CD14-positive monocyte (primary cell): ENCODE data around the gene HOXD10. TPM values are rescaled to one million over a fixed set of nuclear protein-coding genes. Genes with fewer than 3 reads are reported as not detected.
A peak's percentile ranks its signal among the peaks of the same experiment; 100 is the strongest.

Source experiments
- DNase-seq, 3 donors: peaks; one replicate each; pipeline ENCODE4 v3.0.0-alpha.2; 2011 to 2022
- H2AFZ ChIP-seq: 2 replicates; pipeline ENCODE4 v1.6.0; 2012; ENCODE audit warnings: mild to moderate bottlenecking, low read depth, low read length, inconsistent platforms; ENCODE audit not compliant: insufficient read depth, poor library complexity, severe bottlenecking
- H3K27ac ChIP-seq, 2 donors: 1 replicate in 1 of 2; 2 replicates in 1 of 2; pipeline ENCODE4 v1.5.1; 2012 to 2013; ENCODE audit warnings: low read length in 2 of 2, control low read depth in 1 of 2, inconsistent platforms in 1 of 2, low read depth in 1 of 2, mild to moderate bottlenecking in 1 of 2
- H3K27me3 ChIP-seq, 2 donors: one replicate each; pipeline versions ENCODE4 v1.6.0 to v1.6.1; 2011 to 2013; ENCODE audit warnings: low read length in 2 of 2; ENCODE audit not compliant: control insufficient read depth in 2 of 2, insufficient read depth in 2 of 2
- H3K36me3 ChIP-seq, 2 donors: replicated peaks in 1 of 2; 1 replicate in 1 of 2; 2 replicates in 1 of 2; pipeline versions ENCODE4 v1.5.1 to v1.6.1; 2012 to 2013; ENCODE audit warnings: low read length in 2 of 2, control low read depth in 1 of 2, inconsistent platforms in 1 of 2, mild to moderate bottlenecking in 1 of 2; ENCODE audit not compliant: insufficient read depth in 2 of 2, control insufficient read depth in 1 of 2
- H3K4me1 ChIP-seq, 2 donors: 1 replicate in 1 of 2; 2 replicates in 1 of 2; pipeline versions ENCODE4 v1.5.1 to v1.6.1; 2012 to 2013; ENCODE audit warnings: low read length in 2 of 2, control low read depth in 1 of 2, inconsistent platforms in 1 of 2, mild to moderate bottlenecking in 1 of 2, moderate library complexity in 1 of 2; ENCODE audit not compliant: insufficient read depth in 2 of 2, control insufficient read depth in 1 of 2
- H3K4me2 ChIP-seq: replicated peaks from 2 replicates; pipeline ENCODE3; 2012; ENCODE audit warnings: low read length, moderate library complexity, mild to moderate bottlenecking; ENCODE audit not compliant: poor library complexity, severe bottlenecking; ENCODE audit errors: extremely low read depth
- H3K4me3 ChIP-seq, 3 experiments: fragments of 200-600 bp in 1 of 3; sonication (generic) in 1 of 3; replicated peaks in 1 of 3; 1 replicate in 2 of 3; 2 replicates in 1 of 3; pipeline ENCODE4 v1.5.1; 2011 to 2013; ENCODE audit warnings: low read length in 3 of 3, mild to moderate bottlenecking in 3 of 3, control low read depth in 2 of 3, low read depth in 2 of 3, inconsistent platforms in 1 of 3, moderate library complexity in 1 of 3
- H3K79me2 ChIP-seq: 2 replicates; pipeline ENCODE4 v1.6.0; 2012; ENCODE audit warnings: mild to moderate bottlenecking, control low read depth, inconsistent platforms, low read length, moderate library complexity; ENCODE audit not compliant: insufficient read depth
- H3K9ac ChIP-seq: 2 replicates; pipeline ENCODE4 v1.6.0; 2017; ENCODE audit warnings: low read length, mild to moderate bottlenecking; ENCODE audit not compliant: insufficient read depth, poor library complexity, severe bottlenecking
- H3K9me3 ChIP-seq, 2 donors: replicated peaks in 1 of 2; 1 replicate in 1 of 2; 2 replicates in 1 of 2; pipeline versions ENCODE4 v1.5.1 to v1.6.1; 2012 to 2013; ENCODE audit warnings: low read length in 2 of 2, control low read depth in 1 of 2; ENCODE audit not compliant: control insufficient read depth in 1 of 2, insufficient read depth in 1 of 2
- H4K20me1 ChIP-seq: 2 replicates; pipeline ENCODE4 v1.6.0; 2012; ENCODE audit warnings: mild to moderate bottlenecking, low read length, control low read depth, moderate library complexity; ENCODE audit not compliant: insufficient read depth
- H3K27ac Mint-ChIP-seq, 7 donors: one replicate each; pipeline ENCODE4 v1.8.0; 2020; ENCODE audit warnings: mild to moderate bottlenecking in 7 of 7, mixed read lengths in 7 of 7, moderate library complexity in 6 of 7, inconsistent platforms in 2 of 7
- H3K27me3 Mint-ChIP-seq, 3 donors: one replicate each; pipeline ENCODE4 v1.8.0; 2021 to 2022; ENCODE audit warnings: low read depth in 3 of 3, mild to moderate bottlenecking in 3 of 3, mixed read lengths in 3 of 3, moderate library complexity in 3 of 3, inconsistent platforms in 1 of 3
- H3K36me3 Mint-ChIP-seq, 2 donors: one replicate each; pipeline ENCODE4 v1.8.0; 2020; ENCODE audit warnings: mixed read lengths in 2 of 2, inconsistent platforms in 1 of 2, mild to moderate bottlenecking in 1 of 2
- H3K4me1 Mint-ChIP-seq: one replicate; pipeline ENCODE4 v1.8.0; 2020; ENCODE audit warnings: mild to moderate bottlenecking, mixed read lengths
- H3K4me3 Mint-ChIP-seq, 2 donors: one replicate each; pipeline ENCODE4 v1.8.0; 2020; ENCODE audit warnings: mild to moderate bottlenecking in 2 of 2, mixed read lengths in 2 of 2, moderate library complexity in 1 of 2
- H3K9me3 Mint-ChIP-seq, 7 donors: one replicate each; pipeline ENCODE4 v1.8.0; 2020 to 2022; ENCODE audit warnings: mixed read lengths in 7 of 7, mild to moderate bottlenecking in 6 of 7, moderate library complexity in 6 of 7, inconsistent platforms in 2 of 7
- CTCF ChIP-seq: fragments of 200-600 bp; IDR thresholded peaks from one replicate; pipeline ENCODE4 v1.8.0; 2022; ENCODE audit warnings: antibody characterized with exemption, mild to moderate bottlenecking
- WGBS: methylation state at CpG from one replicate; pipeline ENCODE4 v1.1.5; 2013; ENCODE audit warnings: missing lambda C conversion rate; ENCODE audit not compliant: insufficient coverage; 5-methylcytosine and 5-hydroxymethylcytosine counted together
- intact Hi-C, 2 donors: fragments of 100-400 bp; cut with micrococcal nuclease; formaldehyde crosslinking; loops; one replicate each; pipeline versions ENCODE4 v1.15.0 to v1.15.1; 2023
- polyA plus RNA-seq, 3 donors: library from polyadenylated mRNA; depleted of rRNA in 1 of 3; unstranded in 2 of 3; stranded (reverse) in 1 of 3; fragments of 300-500 nt in 2 of 3; fragments of >200 nt in 1 of 3; fragmentation: Illumina TruSeq in 2 of 3; gene quantifications; 1 replicate in 2 of 3; 2 replicates in 1 of 3; pipeline ENCODE4 v1.2.3, GENCODE V29; 2012 to 2021

HOXD10 gene
- polyA plus RNA-seq, 3 donors = not detected

- peaks cover 93 to 98% (median 93%) of the 10 kb centered on the region in 3 donors for H3K27me3 Mint-ChIP-seq
- TF ChIP-seq CTCF = no peak
- peak within 1 kb of the TSS in 1 of 3 experiments; percentile 56 for H3K4me3 ChIP-seq
- H3K27me3 ChIP-seq = peaks cover 92 to 94% of the 10 kb centered on the region in 2 donors
- H3K4me1 Mint-ChIP-seq = peaks cover 30% of the 10 kb centered on the region
- peak within 1 kb of the TSS; percentile 40 for H2AFZ ChIP-seq
- DNase-seq = peak in 1 of 3 donors; percentile 27
- H3K9me3 Mint-ChIP-seq = peaks cover 0 to 32% (median 17%) of the 10 kb centered on the region in 7 donors
- no peaks in the 10 kb centered on the region for H3K36me3 ChIP-seq
- H4K20me1 ChIP-seq = no peaks in the 10 kb centered on the region
- H3K36me3 Mint-ChIP-seq = peaks cover 0 to 20% of the 10 kb centered on the region in 2 donors
- WGBS = 2% methylated on average over 44 of the region's 64 CpGs
- H3K9me3 ChIP-seq = peaks cover 0 to 54% of the 10 kb centered on the region in 2 donors
- H3K9ac ChIP-seq = no peak within 1 kb of the TSS
- intact Hi-C loops = loop anchor here (5.0 kb wide), 2 partner anchors 523 to 1018 kb away; no protein-coding TSS in a partner anchor
- H3K4me3 Mint-ChIP-seq = peak within 1 kb of the TSS; percentile 63 to 84
- peak within 1 kb of the TSS; percentile 68 for H3K4me2 ChIP-seq
- H3K27ac ChIP-seq = no peak within 1 kb of the TSS
- H3K27ac Mint-ChIP-seq = peak within 1 kb of the TSS in 1 of 7 donors; percentile 46
- H3K79me2 ChIP-seq = no peaks in the 10 kb centered on the region
- H3K4me1 ChIP-seq = peaks cover 10 to 28% of the 10 kb centered on the region in 2 donors
Observed at GRCh38 chr2:176128982-176129796, 12.6 kb downstream of the HOXD10 start, which contains the start of gene HOXD8. TSS of gene HOXD8 (plus strand) at chr2:176129705. CDS start at chr2:176130367, 662 bp downstream.

DNA sequence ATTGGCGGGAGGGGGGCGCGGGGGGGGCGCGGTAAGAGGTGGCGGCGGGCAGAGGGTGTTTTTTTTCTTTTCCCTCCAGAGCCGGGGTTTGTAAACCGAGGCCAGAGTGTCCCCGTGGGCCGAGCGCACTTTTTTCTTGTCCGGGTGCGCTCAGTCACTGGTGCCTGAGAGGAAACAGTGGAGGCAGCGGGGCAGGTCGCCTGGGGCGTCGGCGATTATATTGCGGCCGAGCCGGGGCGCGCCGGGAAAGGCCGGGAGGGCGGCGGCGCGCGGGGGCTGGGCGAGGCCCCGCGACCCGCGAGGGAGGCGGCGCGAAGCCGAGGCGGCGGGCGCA is 13.2 kb downstream of the HOXD10 start:
- peak overlapping the region; percentile 68 for H3K4me2 ChIP-seq
- under 1% methylated on average over 38 of the region's 43 CpGs for WGBS
- no peaks in the 10 kb centered on the region for H3K36me3 ChIP-seq
- H4K20me1 ChIP-seq = no peaks in the 10 kb centered on the region
- Mint-ChIP-seq H3K4me3 (peak overlapping the region; percentile 55 to 61), H3K27me3 (peaks cover 93 to 98% (median 93%) of the 10 kb centered on the region in 3 donors), H3K9me3 (peaks cover 0 to 29% (median 16%) of the 10 kb centered on the region in 7 donors), H3K36me3 (peaks cover 0 to 19% of the 10 kb centered on the region in 2 donors), H3K27ac (no peak overlapping the region), H3K4me1 (peaks cover 30% of the 10 kb centered on the region)
- no peaks in the 10 kb centered on the region for H3K79me2 ChIP-seq
- H3K27ac ChIP-seq = no peak overlapping the region
- peaks cover 10 to 28% of the 10 kb centered on the region in 2 donors for H3K4me1 ChIP-seq
- peaks cover 0 to 53% of the 10 kb centered on the region in 2 donors for H3K9me3 ChIP-seq
- H2AFZ ChIP-seq = peak overlapping the region; percentile 40
- no peak overlapping the region for H3K9ac ChIP-seq
- DNase-seq = no peak
- peak overlapping the region in 1 of 3 experiments; percentile 50 for H3K4me3 ChIP-seq
- intact Hi-C loops = loop anchor here (5.0 kb wide), 3 partner anchors 523 to 1792 kb away; no protein-coding TSS in a partner anchor
- peaks cover 92 to 94% of the 10 kb centered on the region in 2 donors for H3K27me3 ChIP-seq
- no peak for TF ChIP-seq CTCF
